ENCODE measurements around the gene MAN1A1. TPM values are rescaled to one million over a fixed set of nuclear protein-coding genes. Genes with fewer than 3 reads are reported as not detected.

Gene MAN1A1
- total and polyA plus RNA-seq, 10 donors = 6.0 to 148 (median 93.5) TPM

DNA sequence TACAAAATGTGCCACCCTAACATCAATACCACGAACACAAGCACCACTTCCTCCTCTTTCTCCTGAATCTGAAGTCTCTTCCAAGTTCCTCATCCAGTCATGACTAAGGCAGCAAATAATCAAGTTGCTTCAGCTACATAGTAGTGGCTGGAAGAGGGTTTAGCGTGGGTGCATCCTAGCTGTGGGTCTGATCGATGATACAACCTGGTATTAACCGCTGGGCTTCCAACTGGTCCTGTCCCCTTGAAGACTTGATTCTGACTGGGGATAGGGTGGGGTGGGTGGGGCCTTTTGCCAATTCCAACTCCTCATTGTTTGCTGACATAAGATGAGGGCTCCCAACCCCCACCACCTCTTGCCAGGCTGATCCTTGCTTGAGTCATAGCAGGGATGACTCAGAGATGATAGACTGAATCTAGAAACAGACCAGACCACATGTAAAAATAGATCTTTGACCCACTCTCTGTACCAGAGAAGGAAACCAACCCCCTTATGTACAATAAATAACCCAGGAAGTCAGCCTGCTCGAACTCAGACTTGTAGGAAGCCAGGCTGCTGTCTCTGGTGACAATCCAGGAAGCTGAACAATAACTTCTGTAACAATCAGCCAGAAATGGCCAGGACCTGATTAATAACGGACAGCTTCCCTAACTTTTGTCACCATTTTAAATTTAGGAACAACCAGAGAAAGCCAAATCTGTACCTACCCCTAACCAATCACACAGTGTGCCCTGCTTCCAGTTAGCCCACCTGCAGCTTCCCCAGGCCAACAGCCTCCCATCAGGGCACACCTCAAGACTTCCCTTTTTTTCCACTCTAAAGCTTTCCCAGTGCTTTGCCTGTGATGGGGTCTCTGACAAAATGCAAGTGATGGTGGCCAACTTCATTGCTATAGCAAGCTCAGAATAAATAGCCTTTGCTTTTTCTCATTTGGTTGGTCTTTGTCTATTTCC, 202.2 kb downstream of the MAN1A1 start:
- H3K36me3 ChIP-seq = no peaks in the 10 kb centered on the region
- 45 to 62% (median 51%) methylated on average over 6 of the region's 6 CpGs for WGBS, 5 donors

DNA sequence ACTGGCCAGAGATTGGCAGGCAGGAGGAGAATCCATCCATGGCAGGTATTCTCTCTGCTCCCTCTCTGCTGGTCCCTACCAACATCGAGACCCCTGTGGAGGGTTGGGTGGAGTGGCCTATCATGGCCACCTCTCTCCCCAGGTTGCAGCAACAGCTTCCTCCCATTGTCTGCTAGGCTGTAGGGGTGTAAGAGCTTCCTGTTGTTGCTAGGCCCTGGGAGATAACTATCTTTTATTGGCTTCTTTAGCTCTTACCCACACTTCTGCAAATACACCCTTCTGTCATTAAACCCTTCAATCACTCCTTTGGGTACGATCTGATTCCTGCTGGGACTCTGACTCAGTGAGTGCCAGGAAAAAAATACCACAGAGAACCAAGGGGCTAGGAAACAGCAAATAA, 204.4 kb downstream of the MAN1A1 start:
- H3K36me3 ChIP-seq = no peaks in the 10 kb centered on the region
- TF ChIP-seq POLR2A (IDR thresholded peaks at IDR 0.05) (no peak), POLR2AphosphoS5 (IDR thresholded peaks at IDR 0.05) (no peak)
- TF ChIP-seq, protein P1, sequence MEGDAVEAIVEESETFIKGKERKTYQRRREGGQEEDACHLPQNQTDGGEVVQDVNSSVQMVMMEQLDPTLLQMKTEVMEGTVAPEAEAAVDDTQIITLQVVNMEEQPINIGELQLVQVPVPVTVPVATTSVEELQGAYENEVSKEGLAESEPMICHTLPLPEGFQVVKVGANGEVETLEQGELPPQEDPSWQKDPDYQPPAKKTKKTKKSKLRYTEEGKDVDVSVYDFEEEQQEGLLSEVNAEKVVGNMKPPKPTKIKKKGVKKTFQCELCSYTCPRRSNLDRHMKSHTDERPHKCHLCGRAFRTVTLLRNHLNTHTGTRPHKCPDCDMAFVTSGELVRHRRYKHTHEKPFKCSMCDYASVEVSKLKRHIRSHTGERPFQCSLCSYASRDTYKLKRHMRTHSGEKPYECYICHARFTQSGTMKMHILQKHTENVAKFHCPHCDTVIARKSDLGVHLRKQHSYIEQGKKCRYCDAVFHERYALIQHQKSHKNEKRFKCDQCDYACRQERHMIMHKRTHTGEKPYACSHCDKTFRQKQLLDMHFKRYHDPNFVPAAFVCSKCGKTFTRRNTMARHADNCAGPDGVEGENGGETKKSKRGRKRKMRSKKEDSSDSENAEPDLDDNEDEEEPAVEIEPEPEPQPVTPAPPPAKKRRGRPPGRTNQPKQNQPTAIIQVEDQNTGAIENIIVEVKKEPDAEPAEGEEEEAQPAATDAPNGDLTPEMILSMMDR (IDR thresholded peaks at IDR 0.05 in 8 of 11, conservative IDR thresholded peaks at IDR 0.05 in 3 of 11) = no peak
- H3K27ac ChIP-seq = no peak overlapping the region
- H3K9me3 ChIP-seq = no peaks in the 10 kb centered on the region
- WGBS, 5 donors = 28 to 37% (median 35%) methylated on average over 2 of the region's 2 CpGs
- intact Hi-C loops (cut with DNase I; ENCODE audit: low total_unique reads) = no loop called here
- no peak overlapping the region for H3K4me3 ChIP-seq
- peaks cover 0 to 14% (median 0%) of the 10 kb centered on the region in 6 donors for H3K4me1 ChIP-seq
- DNase-seq = no peak
- H3K27me3 ChIP-seq (replicated peaks in 1 of 7) = no peaks in the 10 kb centered on the region

More for the DNA sequence above, 202.2 kb downstream of the MAN1A1 start:
- Histone ChIP-seq H3K9me3 (no peaks in the 10 kb centered on the region), H3K4me1 (peaks cover 0 to 14% (median 0%) of the 10 kb centered on the region in 6 donors), H3K27ac (peak overlapping the region in 2 of 8 donors; percentile 6 to 8), H3K27me3 (replicated peaks in 1 of 7) (no peaks in the 10 kb centered on the region), H3K4me3 (no peak overlapping the region)
- no peak for DNase-seq
- intact Hi-C loops (cut with DNase I; ENCODE audit: low total_unique reads) = no loop called here
- TF ChIP-seq, protein P1 (IDR thresholded peaks at IDR 0.05 in 8 of 11, conservative IDR thresholded peaks at IDR 0.05 in 3 of 11) = no peak
- no peak for TF ChIP-seq POLR2A (IDR thresholded peaks at IDR 0.05)
- no peak for TF ChIP-seq POLR2AphosphoS5 (IDR thresholded peaks at IDR 0.05)

DNA sequence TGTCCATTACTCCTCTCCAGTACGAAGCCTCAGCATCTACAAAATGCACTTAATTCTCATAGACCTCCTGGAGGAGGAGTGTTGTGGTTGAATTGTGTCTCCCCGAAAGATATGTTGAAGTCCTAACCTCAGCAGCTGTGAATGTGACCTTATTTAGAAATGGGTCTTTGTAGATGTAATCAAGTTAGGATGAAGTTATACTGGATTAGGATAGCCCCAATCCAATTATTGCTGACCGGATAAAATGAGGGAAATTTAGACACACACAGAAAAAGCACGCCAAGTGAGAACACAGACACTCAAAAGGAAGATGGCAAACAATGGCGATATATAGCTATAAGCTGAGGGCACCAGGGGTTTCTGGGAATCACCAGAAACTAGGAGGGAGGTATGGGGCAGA, 206.9 kb downstream of the MAN1A1 start:
- intact Hi-C loops (cut with DNase I; ENCODE audit: low total_unique reads) = no loop called here
- no peaks in the 10 kb centered on the region for H3K36me3 ChIP-seq
- H3K9me3 ChIP-seq = no peaks in the 10 kb centered on the region
- no peaks in the 10 kb centered on the region for H3K27me3 ChIP-seq (replicated peaks in 1 of 7)
- TF ChIP-seq POLR2AphosphoS5 (IDR thresholded peaks at IDR 0.05) (no peak), POLR2A (IDR thresholded peaks at IDR 0.05) (no peak)
- TF ChIP-seq, protein P1 (IDR thresholded peaks at IDR 0.05 in 8 of 11, conservative IDR thresholded peaks at IDR 0.05 in 3 of 11) = no peak
- no peak for DNase-seq
- peaks cover 0 to 12% (median 0%) of the 10 kb centered on the region in 6 donors for H3K4me1 ChIP-seq
- WGBS, 5 donors = 92 to 96% (median 94%) methylated on average over 5 of the region's 5 CpGs
- H3K4me3 ChIP-seq = no peak overlapping the region
- no peak overlapping the region for H3K27ac ChIP-seq

DNA sequence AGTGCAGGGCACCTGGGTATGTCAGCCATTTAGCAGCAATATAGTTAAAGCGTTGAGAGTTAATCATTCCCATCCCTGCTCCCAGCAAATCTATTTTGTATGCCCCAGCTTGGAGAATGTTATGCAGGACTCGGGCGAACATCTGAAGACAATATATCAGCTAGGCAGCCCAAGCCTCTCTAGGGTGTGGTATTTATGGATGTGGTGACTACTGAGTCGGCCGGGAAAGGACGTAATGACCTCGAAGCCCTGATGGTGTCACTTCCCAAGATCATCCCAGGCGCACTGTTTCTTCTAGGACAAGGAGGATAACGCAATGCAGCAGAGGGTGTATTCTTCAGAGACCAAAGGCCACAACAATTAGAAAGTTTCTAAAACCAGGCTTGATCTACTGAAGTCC, 207.5 kb downstream of the MAN1A1 start:
- Histone ChIP-seq H3K4me1 (peaks cover 0 to 11% (median 0%) of the 10 kb centered on the region in 6 donors), H3K27ac (no peak overlapping the region), H3K4me3 (no peak overlapping the region), H3K36me3 (no peaks in the 10 kb centered on the region), H3K9me3 (no peaks in the 10 kb centered on the region), H3K27me3 (replicated peaks in 1 of 7) (no peaks in the 10 kb centered on the region)
- DNase-seq = no peak
- intact Hi-C loops (cut with DNase I; ENCODE audit: low total_unique reads) = no loop called here
- WGBS, 5 donors = 88 to 95% (median 90%) methylated on average over 9 of the region's 9 CpGs
- TF ChIP-seq POLR2AphosphoS5 (IDR thresholded peaks at IDR 0.05) = no peak
- TF ChIP-seq, protein P1 (IDR thresholded peaks at IDR 0.05 in 8 of 11, conservative IDR thresholded peaks at IDR 0.05 in 3 of 11) = no peak
- TF ChIP-seq POLR2A (IDR thresholded peaks at IDR 0.05) = no peak

Data from spleen (tissue), 11 donors.